OCI-LY7 (cell line): Measurements from ENCODE around the gene DUSP22. TPM values are rescaled to one million over a fixed set of nuclear protein-coding genes. Genes with fewer than 3 reads are reported as not detected.

Experiments
- BruUV-seq: library from RNA; stranded (reverse); fragments of 400-500 nt; replicated peaks from 2 replicates; lab custom pipeline; 2021; lab: Mats Ljungman, UMichigan
- CTCF ChIA-PET: fragments of 300-600 bp; sonication (Branson Sonifier 250); formaldehyde crosslinking; loops from one replicate; lab custom pipeline; 2022; ENCODE audit warnings: antibody characterized with exemption; ENCODE audit not compliant: unreplicated experiment; lab: Charles Lee
- POLR2A ChIA-PET: fragments of 300-600 bp; sonication (Branson Sonifier 250); formaldehyde crosslinking; loops from one replicate; lab custom pipeline; 2022; ENCODE audit warnings: antibody characterized with exemption; lab: Charles Lee
- DNase-seq: peaks from one replicate; pipeline ENCODE4 v3.0.0-alpha.2; 2015; ENCODE audit warnings: low spot score
- H2AFZ ChIP-seq: fragments of 200-600 bp; sonication (generic), shearing (Covaris generic); 2 replicates; pipeline ENCODE4 v1.6.1; 2014; ENCODE audit warnings: mild to moderate bottlenecking, antibody characterized with exemption, low read length, moderate library complexity
- H3K27ac ChIP-seq: fragments of 200-600 bp; sonication (generic); 2 replicates; pipeline ENCODE4 v1.5.1; 2014; ENCODE audit warnings: mixed run types, low read depth, mild to moderate bottlenecking, moderate library complexity, low read length, inconsistent platforms; ENCODE audit not compliant: poor library complexity, severe bottlenecking
- H3K36me3 ChIP-seq: fragments of 200-600 bp; sonication (generic); 2 replicates; pipeline ENCODE4 v1.6.1; 2014; ENCODE audit warnings: mild to moderate bottlenecking, antibody characterized with exemption, low read length, moderate library complexity, mixed read lengths; ENCODE audit not compliant: insufficient read depth
- H3K4me1 ChIP-seq: fragments of 200-600 bp; sonication (generic); 2 replicates; pipeline ENCODE4 v1.5.1; 2014; ENCODE audit warnings: mild to moderate bottlenecking, low read length; ENCODE audit not compliant: insufficient read depth, poor library complexity, severe bottlenecking
- H3K4me2 ChIP-seq: fragments of 200-600 bp; sonication (generic); 2 replicates; pipeline ENCODE4 v1.6.1; 2014; ENCODE audit warnings: mild to moderate bottlenecking, low read length
- H3K4me3 ChIP-seq: fragments of 200-600 bp; sonication (generic); 2 replicates; pipeline ENCODE4 v1.5.1; 2014; ENCODE audit warnings: mild to moderate bottlenecking, low read depth, low read length; ENCODE audit not compliant: poor library complexity, severe bottlenecking
- H3K79me2 ChIP-seq: fragments of 200-600 bp; sonication (generic); 2 replicates; pipeline ENCODE4 v1.6.1; 2016; ENCODE audit warnings: low read depth, mild to moderate bottlenecking, low read length, moderate library complexity, mixed read lengths; ENCODE audit not compliant: insufficient read depth
- H3K9me2 ChIP-seq: fragments of 200-600 bp; sonication (generic); 2 replicates; pipeline ENCODE4 v1.6.1; 2016; ENCODE audit warnings: mild to moderate bottlenecking, low read length, mixed read lengths; ENCODE audit not compliant: insufficient read depth
- H3K9me3 ChIP-seq: fragments of 200-600 bp; sonication (generic); 2 replicates; pipeline ENCODE4 v1.6.1; 2014; ENCODE audit warnings: mild to moderate bottlenecking, mixed run types, low read length, mixed read lengths
- H4K20me1 ChIP-seq: fragments of 200-600 bp; sonication (generic); 2 replicates; pipeline ENCODE4 v1.6.1; 2014; ENCODE audit warnings: mild to moderate bottlenecking, antibody characterized with exemption, low read length, moderate library complexity, mixed read lengths; ENCODE audit not compliant: insufficient read depth
- CTCF ChIP-seq: fragments of 200-600 bp; sonication (generic); conservative IDR thresholded peaks from 2 replicates; pipeline ENCODE4 v1.5.1; 2014; ENCODE audit warnings: mild to moderate bottlenecking, antibody characterized with exemption, low read length, moderate library complexity, mixed read lengths
- EZH2phosphoT487 ChIP-seq: fragments of 200-600 bp; sonication (generic); IDR thresholded peaks from 2 replicates; pipeline ENCODE4 v1.6.1; 2018; ENCODE audit warnings: low read depth, borderline replicate concordance, mild to moderate bottlenecking, mixed run types, antibody characterized with exemption, low read length, moderate library complexity, mixed read lengths
- intact Hi-C: fragments of 100-400 bp; cut with micrococcal nuclease; formaldehyde crosslinking; loops from one replicate; pipeline ENCODE4 v1.10.0; 2022; ENCODE audit not compliant: unreplicated experiment
- total RNA-seq, 2 experiments: library from RNA; depleted of rRNA in 1 of 2; stranded (reverse); fragments of >200 nt in 1 of 2; shearing (Covaris generic) in 1 of 2; gene quantifications; 2 replicates each; pipeline ENCODE4 v1.2.3, GENCODE V29; 2014 to 2022

The DUSP22 gene
- total RNA-seq, 2 experiments from 2014 or later: 149 to 171 TPM

GRCh38 chr6:343226-343935, 51.1 kb downstream of the DUSP22 start:
- H2AFZ ChIP-seq: no peak overlapping the region
- H3K36me3 ChIP-seq: peaks cover 48% of the 10 kb centered on the region; the same call in 1 of the 2 replicates
- ChIA-PET CTCF (no interaction called here), POLR2A (no interaction called here)
- no peaks in the 10 kb centered on the region for H3K79me2 ChIP-seq
- intact Hi-C loops: no loop called here
- peaks cover 44% of the 10 kb centered on the region for H3K4me1 ChIP-seq
- no peak for TF ChIP-seq EZH2phosphoT487
- TF ChIP-seq CTCF: no peak
- no peak for DNase-seq
- H3K9me2 ChIP-seq: no peaks in the 10 kb centered on the region
- BruUV-seq: no TSS peak
- H4K20me1 ChIP-seq: no peaks in the 10 kb centered on the region
- no peak overlapping the region for H3K4me2 ChIP-seq
- H3K27ac ChIP-seq: no peak overlapping the region
- no peaks in the 10 kb centered on the region for H3K9me3 ChIP-seq
- H3K4me3 ChIP-seq: no peak overlapping the region

- Histone ChIP-seq H3K9me3 (no peaks in the 10 kb centered on the region), H3K36me3 (peaks cover 56% of the 10 kb centered on the region; the same call in 1 of the 2 replicates), H3K27ac (no peak overlapping the region), H4K20me1 (no peaks in the 10 kb centered on the region), H3K9me2 (no peaks in the 10 kb centered on the region), H3K4me3 (no peak overlapping the region), H3K79me2 (no peaks in the 10 kb centered on the region), H3K4me2 (no peak overlapping the region), H2AFZ (no peak overlapping the region), H3K4me1 (peaks cover 44% of the 10 kb centered on the region)
- ChIA-PET CTCF (no interaction called here), POLR2A (interaction anchor here (1.1 to 2.0 kb wide), 5 partner anchors 10 to 16 kb away, joined by 3 to 12 read pairs (median 4); no protein-coding TSS in a partner anchor)
- no peak for TF ChIP-seq EZH2phosphoT487
- no peak for TF ChIP-seq CTCF
- BruUV-seq: no TSS peak
- no peak for DNase-seq
- intact Hi-C loops: no loop called here
Observed at GRCh38 chr6:343960-344815, 51.9 kb downstream of the DUSP22 start.
